H1 (cell line): ENCODE measurements around the gene TTC23. TPM values are rescaled to one million over a fixed set of nuclear protein-coding genes. Genes with fewer than 3 reads are reported as not detected.

Experiments used
- polyA plus RNA-seq, 7 experiments: library from polyadenylated mRNA; depleted of rRNA in 3 of 7; stranded (reverse) in 5 of 7; unstranded in 2 of 7; fragments of >200 nt in 5 of 7; fragments of 200-250 nt in 2 of 7; gene quantifications; 1 replicate in 5 of 7; 2 replicates in 1 of 7; 4 replicates in 1 of 7; pipeline versions ENCODE4 v1.2.1 to v1.2.3, GENCODE V29; 2011 to 2013; ENCODE audit warnings: missing spikeins in 2 of 7, mixed read lengths in 2 of 7
- total RNA-seq: library from RNA; stranded (reverse); fragmentation: NEBNext Ultra II Directional; extraction: Animal tissue kit (Norgen Biotek cat#: 25700); gene quantifications from 2 replicates; pipeline ENCODE4 v1.2.1, GENCODE V29; 2021
- TF ChIP-seq, protein P1 (sequence below): fragments of 300-600 bp; sonication (generic); IDR thresholded peaks from 2 replicates; pipeline ENCODE4 v1.7.1; 2012; ENCODE audit warnings: low read length, moderate library complexity, mild to moderate bottlenecking, inconsistent platforms; ENCODE audit not compliant: insufficient replicate concordance

The TTC23 gene
- total and polyA plus RNA-seq, 2 of the 8 experiments (the other 6 are each of a cell fraction or from before 2014, with no cell fraction given) = 4.8 to 23.0 TPM

DNA sequence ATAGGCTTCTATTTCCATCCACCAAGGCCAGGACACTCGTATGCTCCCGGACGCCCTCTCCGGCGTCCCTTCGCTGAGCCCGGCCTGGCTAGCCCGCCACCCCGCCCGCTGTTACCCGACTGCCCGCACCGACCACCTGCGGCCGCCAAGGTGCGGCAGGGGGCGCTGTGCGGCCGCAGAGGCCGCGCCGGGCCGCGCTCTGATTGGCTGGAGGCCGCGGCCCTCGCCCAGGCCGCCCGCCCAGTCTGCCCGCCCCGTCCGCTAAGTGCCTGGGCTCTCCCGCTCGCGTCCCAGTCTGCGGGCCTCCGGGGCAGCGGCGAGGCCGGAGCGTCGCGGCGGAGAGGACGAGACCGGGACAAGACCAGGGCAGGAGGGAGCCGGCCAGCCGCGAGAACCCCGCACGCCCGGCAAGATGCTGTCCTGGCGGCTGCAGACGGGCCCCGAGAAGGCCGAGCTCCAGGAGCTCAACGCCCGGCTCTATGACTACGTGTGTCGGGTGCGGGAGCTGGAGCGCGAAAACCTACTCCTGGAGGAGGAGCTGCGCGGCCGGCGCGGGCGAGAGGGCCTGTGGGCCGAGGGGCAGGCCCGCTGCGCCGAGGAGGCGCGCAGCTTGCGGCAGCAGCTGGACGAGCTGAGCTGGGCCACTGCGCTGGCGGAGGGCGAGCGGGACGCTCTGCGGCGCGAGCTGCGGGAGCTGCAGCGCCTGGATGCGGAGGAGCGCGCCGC is 144.4 kb downstream of the TTC23 start, which contains the start of gene SYNM (continued):
- TF ChIP-seq, protein P1, sequence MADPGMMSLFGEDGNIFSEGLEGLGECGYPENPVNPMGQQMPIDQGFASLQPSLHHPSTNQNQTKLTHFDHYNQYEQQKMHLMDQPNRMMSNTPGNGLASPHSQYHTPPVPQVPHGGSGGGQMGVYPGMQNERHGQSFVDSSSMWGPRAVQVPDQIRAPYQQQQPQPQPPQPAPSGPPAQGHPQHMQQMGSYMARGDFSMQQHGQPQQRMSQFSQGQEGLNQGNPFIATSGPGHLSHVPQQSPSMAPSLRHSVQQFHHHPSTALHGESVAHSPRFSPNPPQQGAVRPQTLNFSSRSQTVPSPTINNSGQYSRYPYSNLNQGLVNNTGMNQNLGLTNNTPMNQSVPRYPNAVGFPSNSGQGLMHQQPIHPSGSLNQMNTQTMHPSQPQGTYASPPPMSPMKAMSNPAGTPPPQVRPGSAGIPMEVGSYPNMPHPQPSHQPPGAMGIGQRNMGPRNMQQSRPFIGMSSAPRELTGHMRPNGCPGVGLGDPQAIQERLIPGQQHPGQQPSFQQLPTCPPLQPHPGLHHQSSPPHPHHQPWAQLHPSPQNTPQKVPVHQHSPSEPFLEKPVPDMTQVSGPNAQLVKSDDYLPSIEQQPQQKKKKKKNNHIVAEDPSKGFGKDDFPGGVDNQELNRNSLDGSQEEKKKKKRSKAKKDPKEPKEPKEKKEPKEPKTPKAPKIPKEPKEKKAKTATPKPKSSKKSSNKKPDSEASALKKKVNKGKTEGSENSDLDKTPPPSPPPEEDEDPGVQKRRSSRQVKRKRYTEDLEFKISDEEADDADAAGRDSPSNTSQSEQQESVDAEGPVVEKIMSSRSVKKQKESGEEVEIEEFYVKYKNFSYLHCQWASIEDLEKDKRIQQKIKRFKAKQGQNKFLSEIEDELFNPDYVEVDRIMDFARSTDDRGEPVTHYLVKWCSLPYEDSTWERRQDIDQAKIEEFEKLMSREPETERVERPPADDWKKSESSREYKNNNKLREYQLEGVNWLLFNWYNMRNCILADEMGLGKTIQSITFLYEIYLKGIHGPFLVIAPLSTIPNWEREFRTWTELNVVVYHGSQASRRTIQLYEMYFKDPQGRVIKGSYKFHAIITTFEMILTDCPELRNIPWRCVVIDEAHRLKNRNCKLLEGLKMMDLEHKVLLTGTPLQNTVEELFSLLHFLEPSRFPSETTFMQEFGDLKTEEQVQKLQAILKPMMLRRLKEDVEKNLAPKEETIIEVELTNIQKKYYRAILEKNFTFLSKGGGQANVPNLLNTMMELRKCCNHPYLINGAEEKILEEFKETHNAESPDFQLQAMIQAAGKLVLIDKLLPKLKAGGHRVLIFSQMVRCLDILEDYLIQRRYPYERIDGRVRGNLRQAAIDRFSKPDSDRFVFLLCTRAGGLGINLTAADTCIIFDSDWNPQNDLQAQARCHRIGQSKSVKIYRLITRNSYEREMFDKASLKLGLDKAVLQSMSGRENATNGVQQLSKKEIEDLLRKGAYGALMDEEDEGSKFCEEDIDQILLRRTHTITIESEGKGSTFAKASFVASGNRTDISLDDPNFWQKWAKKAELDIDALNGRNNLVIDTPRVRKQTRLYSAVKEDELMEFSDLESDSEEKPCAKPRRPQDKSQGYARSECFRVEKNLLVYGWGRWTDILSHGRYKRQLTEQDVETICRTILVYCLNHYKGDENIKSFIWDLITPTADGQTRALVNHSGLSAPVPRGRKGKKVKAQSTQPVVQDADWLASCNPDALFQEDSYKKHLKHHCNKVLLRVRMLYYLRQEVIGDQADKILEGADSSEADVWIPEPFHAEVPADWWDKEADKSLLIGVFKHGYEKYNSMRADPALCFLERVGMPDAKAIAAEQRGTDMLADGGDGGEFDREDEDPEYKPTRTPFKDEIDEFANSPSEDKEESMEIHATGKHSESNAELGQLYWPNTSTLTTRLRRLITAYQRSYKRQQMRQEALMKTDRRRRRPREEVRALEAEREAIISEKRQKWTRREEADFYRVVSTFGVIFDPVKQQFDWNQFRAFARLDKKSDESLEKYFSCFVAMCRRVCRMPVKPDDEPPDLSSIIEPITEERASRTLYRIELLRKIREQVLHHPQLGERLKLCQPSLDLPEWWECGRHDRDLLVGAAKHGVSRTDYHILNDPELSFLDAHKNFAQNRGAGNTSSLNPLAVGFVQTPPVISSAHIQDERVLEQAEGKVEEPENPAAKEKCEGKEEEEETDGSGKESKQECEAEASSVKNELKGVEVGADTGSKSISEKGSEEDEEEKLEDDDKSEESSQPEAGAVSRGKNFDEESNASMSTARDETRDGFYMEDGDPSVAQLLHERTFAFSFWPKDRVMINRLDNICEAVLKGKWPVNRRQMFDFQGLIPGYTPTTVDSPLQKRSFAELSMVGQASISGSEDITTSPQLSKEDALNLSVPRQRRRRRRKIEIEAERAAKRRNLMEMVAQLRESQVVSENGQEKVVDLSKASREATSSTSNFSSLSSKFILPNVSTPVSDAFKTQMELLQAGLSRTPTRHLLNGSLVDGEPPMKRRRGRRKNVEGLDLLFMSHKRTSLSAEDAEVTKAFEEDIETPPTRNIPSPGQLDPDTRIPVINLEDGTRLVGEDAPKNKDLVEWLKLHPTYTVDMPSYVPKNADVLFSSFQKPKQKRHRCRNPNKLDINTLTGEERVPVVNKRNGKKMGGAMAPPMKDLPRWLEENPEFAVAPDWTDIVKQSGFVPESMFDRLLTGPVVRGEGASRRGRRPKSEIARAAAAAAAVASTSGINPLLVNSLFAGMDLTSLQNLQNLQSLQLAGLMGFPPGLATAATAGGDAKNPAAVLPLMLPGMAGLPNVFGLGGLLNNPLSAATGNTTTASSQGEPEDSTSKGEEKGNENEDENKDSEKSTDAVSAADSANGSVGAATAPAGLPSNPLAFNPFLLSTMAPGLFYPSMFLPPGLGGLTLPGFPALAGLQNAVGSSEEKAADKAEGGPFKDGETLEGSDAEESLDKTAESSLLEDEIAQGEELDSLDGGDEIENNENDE = no peak
- TF ChIP-seq, all 59 proteins: peak for 17
